H54 (cell line): Measurements from ENCODE around the gene ATE1.
"Not testable (repeated sequence)": the region's sequence is repeated elsewhere in the genome, so short reads cannot be mapped to it uniquely, and the experiment has no call there.

Source experiments
- DNase-seq: peaks from one replicate; pipeline ENCODE4 v3.0.0; 2011; ENCODE audit warnings: low spot score, mixed read lengths; ENCODE audit not compliant: insufficient read length
- FAIRE-seq: peaks from 3 replicates; lab custom pipeline; 2011; peaks lifted over from hg19 to GRCh38; lab: Jason Lieb, UNC
- POLR2A ChIP-seq: IDR thresholded peaks from 2 replicates; pipeline ENCODE4 v1.6.1; 2011; ENCODE audit warnings: low read depth, mild to moderate bottlenecking, low read length

The ATE1 gene

DNA sequence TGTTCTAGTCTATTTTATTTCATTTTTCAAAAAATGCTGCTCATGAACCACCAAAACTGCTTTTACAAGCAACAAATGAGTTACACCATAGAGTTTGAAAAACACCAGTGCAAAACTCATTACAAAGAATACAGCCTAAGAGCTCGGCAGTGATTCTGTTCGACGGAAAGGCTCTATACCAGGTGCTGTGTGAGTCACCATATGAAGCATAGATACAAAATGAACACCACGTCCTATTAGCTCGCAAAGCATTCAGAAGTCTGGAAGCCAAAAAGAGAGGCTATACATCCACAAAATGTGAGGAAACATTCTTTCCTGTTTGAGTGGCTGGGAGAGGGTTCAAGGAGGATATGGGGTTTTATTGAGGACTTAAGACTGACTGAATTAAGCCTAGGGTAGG lies 136.1 kb downstream of the ATE1 start:
- TF ChIP-seq POLR2A = no peak
- no peak for FAIRE-seq
- no peak for DNase-seq

GRCh38 chr10:121788717-121789116 lies 139.1 kb downstream of the ATE1 start:
- no peak for FAIRE-seq
- no peak for DNase-seq
- TF ChIP-seq POLR2A = no peak

GRCh38 chr10:121788115-121788514 lies 139.7 kb downstream of the ATE1 start:
- DNase-seq (no peak), FAIRE-seq (no peak)
- no peak for TF ChIP-seq POLR2A

GRCh38 chr10:121787169-121787568 lies 140.7 kb downstream of the ATE1 start:
- DNase-seq (no peak), FAIRE-seq (no peak)

DNA sequence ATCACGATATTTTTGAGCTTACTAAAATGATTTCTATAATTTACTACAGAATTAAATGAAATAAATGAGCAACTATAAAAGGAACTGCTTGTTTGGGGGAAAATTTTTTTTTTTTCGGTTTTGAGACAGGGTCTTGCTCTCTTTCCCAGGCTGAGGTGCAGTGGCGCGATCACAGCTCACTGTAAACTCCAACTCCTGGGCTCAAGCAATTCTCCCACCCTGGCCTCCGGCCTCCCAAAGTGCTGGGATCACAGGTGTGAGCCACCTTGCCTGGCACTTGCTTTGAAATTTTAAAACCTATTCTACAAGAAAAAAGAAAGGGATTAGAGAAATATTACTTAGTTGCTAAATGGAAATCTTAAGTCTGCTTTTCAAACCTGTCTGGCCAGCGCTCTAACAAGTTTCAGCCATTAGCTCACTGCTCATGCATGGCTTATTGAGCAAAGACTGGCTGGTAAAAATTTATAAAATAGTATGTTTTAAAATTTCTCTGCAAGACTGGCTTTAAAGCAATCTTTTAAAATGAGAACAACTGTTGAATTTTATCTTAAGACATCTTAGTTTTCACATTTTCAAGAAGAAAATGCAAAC lies 144.0 kb downstream of the ATE1 start:
- FAIRE-seq = no peak
- no peak for DNase-seq
- TF ChIP-seq POLR2A = no peak

More at GRCh38 chr10:121787169-121787568, 140.7 kb downstream of the ATE1 start:
- TF ChIP-seq POLR2A = no peak

DNA sequence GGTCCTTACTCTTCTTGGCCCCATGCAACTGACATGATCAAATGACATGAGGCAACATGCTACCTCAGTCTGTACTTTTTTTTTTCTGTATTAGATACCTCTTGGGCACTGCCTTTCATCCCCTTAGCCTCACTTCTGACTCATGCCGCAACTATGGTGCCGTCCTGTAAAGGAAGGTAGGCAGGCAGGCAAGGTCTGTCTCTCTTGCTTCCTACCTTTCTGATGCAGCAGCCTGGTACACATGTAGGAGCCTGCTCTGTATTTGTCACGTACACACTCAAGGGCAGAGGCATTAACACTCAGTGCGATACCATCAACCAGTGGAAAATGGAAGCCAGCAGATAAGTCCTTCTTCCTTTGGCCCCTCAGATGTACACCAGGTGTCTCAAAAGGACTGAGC lies 146.7 kb downstream of the ATE1 start:
- no peak for DNase-seq
- FAIRE-seq = no peak
- TF ChIP-seq POLR2A = no peak

DNA sequence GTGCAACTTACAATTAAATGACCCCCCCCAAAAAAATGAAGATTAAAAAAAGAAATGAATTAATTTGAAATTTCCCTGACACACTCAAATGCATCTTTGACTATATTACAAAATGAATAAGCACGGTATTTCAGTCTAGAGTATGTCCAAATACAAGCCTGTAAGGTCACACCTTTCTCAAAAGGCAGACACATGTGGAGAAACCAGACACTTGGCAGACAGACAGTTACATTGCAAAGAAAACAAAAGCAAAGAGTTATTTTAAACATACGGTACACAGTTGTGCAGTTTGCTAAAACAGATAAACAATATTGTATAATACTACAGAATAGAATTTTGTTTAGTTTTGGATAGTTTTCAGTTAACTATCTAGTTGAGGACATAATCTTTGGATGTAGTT lies 153.0 kb downstream of the ATE1 start:
- TF ChIP-seq POLR2A = no peak
- DNase-seq = no peak
- FAIRE-seq = no peak

GRCh38 chr10:121774404-121774803 lies 153.4 kb downstream of the ATE1 start:
- no peak for TF ChIP-seq POLR2A
- DNase-seq (no peak), FAIRE-seq (no peak)

GRCh38 chr10:121772884-121773283 lies 154.9 kb downstream of the ATE1 start:
- no peak for TF ChIP-seq POLR2A
- DNase-seq (no peak), FAIRE-seq (no peak)

- FAIRE-seq (no peak), DNase-seq (no peak)
- no peak for TF ChIP-seq POLR2A
Observed at GRCh38 chr10:121772406-121772805, 155.4 kb downstream of the ATE1 start.

DNA sequence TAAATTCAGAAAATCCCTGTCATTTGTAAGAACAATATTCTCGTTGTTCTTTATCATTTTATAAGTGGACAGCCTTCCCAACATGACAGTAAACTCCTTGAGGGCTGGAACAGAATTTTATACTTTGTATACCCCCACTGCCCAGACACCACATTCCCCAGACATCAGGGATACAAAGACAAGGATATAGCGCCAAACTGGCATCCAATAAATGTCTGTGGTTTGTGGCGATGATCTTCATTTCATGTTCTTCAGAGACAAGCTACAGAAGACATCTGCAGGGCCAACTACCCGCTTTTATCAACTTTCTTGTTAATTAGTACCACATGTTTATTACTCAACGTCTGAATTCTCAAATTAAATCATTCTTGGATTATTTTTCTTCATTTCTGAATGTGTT lies 155.9 kb downstream of the ATE1 start:
- no peak for TF ChIP-seq POLR2A
- FAIRE-seq (no peak), DNase-seq (no peak)

DNA sequence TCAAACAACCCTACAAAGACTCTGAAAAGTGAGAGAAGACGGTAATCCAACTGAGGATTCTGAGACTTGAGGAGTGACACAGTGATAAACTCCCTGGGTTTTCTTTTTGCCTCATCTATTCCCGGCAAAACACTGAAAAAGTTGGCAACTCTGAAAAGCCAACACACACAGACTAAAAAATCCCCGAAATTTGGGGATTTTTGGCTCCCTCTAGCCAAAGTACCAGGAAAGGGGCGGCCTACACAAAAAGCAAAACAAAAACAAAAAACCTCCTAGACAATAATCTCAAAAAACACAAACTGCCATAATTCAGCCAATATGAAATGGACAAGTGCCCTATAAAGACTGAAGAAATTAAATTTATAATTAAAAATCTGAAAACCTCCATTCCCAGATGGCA lies 161.4 kb downstream of the ATE1 start:
- TF ChIP-seq POLR2A = no peak
- FAIRE-seq (no peak), DNase-seq (no peak)

- no peak for FAIRE-seq
- TF ChIP-seq POLR2A = no peak
- DNase-seq = no peak
Observed at GRCh38 chr10:121765204-121765603, 162.6 kb downstream of the ATE1 start.

GRCh38 chr10:121764233-121764942 lies 163.4 kb downstream of the ATE1 start:
- DNase-seq = no peak
- no peak for TF ChIP-seq POLR2A
- no peak for FAIRE-seq

- not testable (repeated sequence) for FAIRE-seq, DNase-seq
Observed at GRCh38 chr10:121757241-121757640, 170.6 kb downstream of the ATE1 start.

DNA sequence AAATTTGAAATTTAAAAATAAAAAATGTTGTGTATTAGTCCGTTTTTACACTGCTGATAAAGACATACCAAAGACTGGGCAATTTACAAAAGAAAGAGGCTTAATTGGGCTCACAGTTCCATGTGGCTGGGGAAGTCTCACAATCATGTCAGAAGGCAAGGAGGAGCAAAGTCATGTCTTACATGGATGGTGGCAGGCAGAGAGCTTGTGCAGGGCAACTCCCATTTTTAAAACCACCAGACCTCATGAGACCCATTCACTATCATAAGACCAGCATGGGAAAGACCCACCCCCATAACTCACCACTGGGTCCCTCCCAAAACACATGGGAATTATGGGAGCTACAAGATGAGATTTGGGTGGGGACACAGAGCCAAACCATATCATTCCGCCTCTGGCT lies 172.3 kb downstream of the ATE1 start:
- DNase-seq = not testable (repeated sequence)

More for the DNA sequence above, 172.3 kb downstream of the ATE1 start:
- not testable (repeated sequence) for FAIRE-seq
